Prostate gland (tissue), 2 donors: Measurements from ENCODE around the gene RCVRN. TPM values are rescaled to one million over a fixed set of nuclear protein-coding genes. Genes with fewer than 3 reads are reported as not detected.
"Not testable (repeated sequence)": the region's sequence is repeated elsewhere in the genome, so short reads cannot be mapped to it uniquely, and the experiment has no call there.

ENCODE experiments used
- DNase-seq: peaks from one replicate; pipeline ENCODE4 v3.0.0-alpha.2; 2019; ENCODE audit warnings: low spot score
- H3K27ac ChIP-seq, 2 donors: fragments of 200-600 bp; sonication (generic); 2 replicates each; pipeline ENCODE4 v1.5.1; 2017 to 2019
- H3K27me3 ChIP-seq: fragments of 200-600 bp; sonication (generic); replicated peaks from 2 replicates; pipeline ENCODE4 v1.5.1; 2019; ENCODE audit not compliant: insufficient read depth
- H3K36me3 ChIP-seq, 2 donors: fragments of 200-600 bp; sonication (generic); 1 replicate in 1 of 2; 2 replicates in 1 of 2; pipeline versions ENCODE4 v1.5.1 to v1.8.1; 2017 to 2019
- H3K4me1 ChIP-seq: fragments of 200-600 bp; sonication (generic); replicated peaks from 2 replicates; pipeline ENCODE4 v1.5.1; 2019
- H3K4me3 ChIP-seq, 2 donors: fragments of 200-600 bp; sonication (generic); 2 replicates each; pipeline ENCODE4 v1.5.1; 2017 to 2019
- H3K9me3 ChIP-seq: fragments of 200-600 bp; sonication (generic); 2 replicates; pipeline ENCODE4 v1.5.1; 2017
- POLR2A ChIP-seq: fragments of 450-650 bp; IDR thresholded peaks from one replicate; pipeline ENCODE4 v1.6.1; 2016; ENCODE audit warnings: antibody characterized with exemption, mild to moderate bottlenecking
- POLR2AphosphoS5 ChIP-seq: sonication (generic); formaldehyde crosslinking; IDR thresholded peaks from one replicate; pipeline ENCODE4 v1.6.1; 2017; ENCODE audit warnings: antibody characterized with exemption
- WGBS: methylation state at CpG from one replicate; pipeline ENCODE4 v1.1.5; 2018; 5-methylcytosine and 5-hydroxymethylcytosine counted together
- intact Hi-C: fragments of 100-400 bp; cut with DNase I; formaldehyde crosslinking; loops from one replicate; pipeline ENCODE4 v1.14.2; 2022
- total RNA-seq, 2 donors: library from RNA; depleted of rRNA; stranded (reverse); fragments of >200 nt; gene quantifications; one replicate each; pipeline ENCODE4 v1.1.0, GENCODE V29; 2016
- TF ChIP-seq, protein P1 (sequence below), 4 experiments: fragments of 200-600 bp in 2 of 4; fragments of 450-650 bp in 2 of 4; sonication (generic) in 2 of 4; IDR thresholded peaks; 1 replicate in 3 of 4; 2 replicates in 1 of 4; pipeline ENCODE4 v1.5.1; 2016 to 2019; ENCODE audit warnings: antibody characterized with exemption in 4 of 4, mild to moderate bottlenecking in 2 of 4, moderate library complexity in 2 of 4

The RCVRN gene
- total RNA-seq, 2 donors from 2014 or later: 0.23 TPM; not detected in 1

DNA sequence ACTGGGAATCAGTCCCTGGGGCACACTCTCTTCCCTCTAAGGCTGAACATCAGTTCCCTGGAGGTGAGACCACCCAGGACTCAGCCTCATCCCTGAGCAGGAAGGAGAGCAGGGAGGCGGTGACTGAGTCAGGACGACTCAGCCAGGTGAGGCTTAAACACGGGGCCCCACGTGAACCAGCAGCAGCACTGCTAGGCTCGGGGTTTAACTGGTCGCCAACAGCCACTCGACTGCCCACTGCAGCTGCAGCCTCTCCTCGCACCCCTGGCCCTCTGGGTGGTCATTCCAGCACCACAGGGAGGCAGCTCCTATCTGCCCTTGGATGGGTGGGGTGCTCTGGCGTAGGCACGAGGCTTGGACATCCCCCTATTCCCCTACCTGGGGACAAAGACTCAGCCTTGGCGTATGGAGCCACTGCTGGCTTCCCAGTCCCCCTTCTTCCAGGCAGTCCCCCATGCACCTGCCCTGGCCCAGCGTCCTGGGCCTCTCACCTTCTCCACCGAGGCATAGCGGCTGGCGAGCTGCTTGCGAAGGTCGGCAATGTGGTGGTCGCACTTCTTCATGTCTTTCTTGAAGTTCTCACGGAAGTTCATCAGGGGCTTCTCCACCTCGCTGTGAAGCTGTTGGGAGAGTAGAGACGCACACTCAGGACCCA lies 21.2 kb upstream of the RCVRN start:
- intact Hi-C loops: loop anchor here (5.0 kb wide), 1 partner anchor 199 kb away; no protein-coding TSS in a partner anchor
- Histone ChIP-seq H3K4me3 (no peak overlapping the region), H3K36me3 (no peaks in the 10 kb centered on the region), H3K9me3 (no peaks in the 10 kb centered on the region), H3K27me3 (no peaks in the 10 kb centered on the region), H3K27ac (no peak overlapping the region), H3K4me1 (no peaks in the 10 kb centered on the region)
- 92% methylated on average over 20 of the region's 21 CpGs for WGBS
- no peak for DNase-seq
- TF ChIP-seq POLR2A (no peak), POLR2AphosphoS5 (no peak)
- TF ChIP-seq, protein P1, sequence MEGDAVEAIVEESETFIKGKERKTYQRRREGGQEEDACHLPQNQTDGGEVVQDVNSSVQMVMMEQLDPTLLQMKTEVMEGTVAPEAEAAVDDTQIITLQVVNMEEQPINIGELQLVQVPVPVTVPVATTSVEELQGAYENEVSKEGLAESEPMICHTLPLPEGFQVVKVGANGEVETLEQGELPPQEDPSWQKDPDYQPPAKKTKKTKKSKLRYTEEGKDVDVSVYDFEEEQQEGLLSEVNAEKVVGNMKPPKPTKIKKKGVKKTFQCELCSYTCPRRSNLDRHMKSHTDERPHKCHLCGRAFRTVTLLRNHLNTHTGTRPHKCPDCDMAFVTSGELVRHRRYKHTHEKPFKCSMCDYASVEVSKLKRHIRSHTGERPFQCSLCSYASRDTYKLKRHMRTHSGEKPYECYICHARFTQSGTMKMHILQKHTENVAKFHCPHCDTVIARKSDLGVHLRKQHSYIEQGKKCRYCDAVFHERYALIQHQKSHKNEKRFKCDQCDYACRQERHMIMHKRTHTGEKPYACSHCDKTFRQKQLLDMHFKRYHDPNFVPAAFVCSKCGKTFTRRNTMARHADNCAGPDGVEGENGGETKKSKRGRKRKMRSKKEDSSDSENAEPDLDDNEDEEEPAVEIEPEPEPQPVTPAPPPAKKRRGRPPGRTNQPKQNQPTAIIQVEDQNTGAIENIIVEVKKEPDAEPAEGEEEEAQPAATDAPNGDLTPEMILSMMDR (IDR thresholded peaks at IDR 0.05): no peak

DNA sequence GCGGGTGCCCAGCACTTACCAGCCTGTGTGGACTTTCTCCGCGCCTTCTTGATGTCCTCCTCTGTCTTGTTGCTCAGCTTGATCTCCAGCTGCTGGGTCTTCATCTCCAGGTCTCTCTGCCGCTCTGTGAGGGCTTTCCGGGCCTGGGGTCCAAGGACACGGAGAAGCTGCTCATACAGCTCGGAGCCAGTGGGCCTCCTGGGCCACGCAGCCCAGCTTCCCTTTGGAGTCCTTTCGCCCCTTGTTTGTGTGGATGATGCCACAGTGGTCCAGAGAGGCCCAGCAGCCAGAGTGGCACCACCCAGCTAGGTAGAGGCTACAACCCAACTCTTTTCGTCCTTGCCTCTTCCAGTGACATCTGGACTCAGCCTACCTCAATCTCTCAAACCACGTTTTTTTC lies 20.4 kb upstream of the RCVRN start:
- H3K27me3 ChIP-seq: no peaks in the 10 kb centered on the region
- H3K27ac ChIP-seq: no peak overlapping the region
- no peaks in the 10 kb centered on the region for H3K4me1 ChIP-seq
- 99% methylated on average over 11 of the region's 11 CpGs for WGBS
- no peak for DNase-seq
- no peaks in the 10 kb centered on the region for H3K36me3 ChIP-seq
- no peaks in the 10 kb centered on the region for H3K9me3 ChIP-seq
- H3K4me3 ChIP-seq: no peak overlapping the region
- intact Hi-C loops: loop anchor here (5.0 kb wide), 1 partner anchor 198 kb away; no protein-coding TSS in a partner anchor
- TF ChIP-seq POLR2AphosphoS5 (no peak), POLR2A (no peak)
- TF ChIP-seq, protein P1 (IDR thresholded peaks at IDR 0.05): no peak

DNA sequence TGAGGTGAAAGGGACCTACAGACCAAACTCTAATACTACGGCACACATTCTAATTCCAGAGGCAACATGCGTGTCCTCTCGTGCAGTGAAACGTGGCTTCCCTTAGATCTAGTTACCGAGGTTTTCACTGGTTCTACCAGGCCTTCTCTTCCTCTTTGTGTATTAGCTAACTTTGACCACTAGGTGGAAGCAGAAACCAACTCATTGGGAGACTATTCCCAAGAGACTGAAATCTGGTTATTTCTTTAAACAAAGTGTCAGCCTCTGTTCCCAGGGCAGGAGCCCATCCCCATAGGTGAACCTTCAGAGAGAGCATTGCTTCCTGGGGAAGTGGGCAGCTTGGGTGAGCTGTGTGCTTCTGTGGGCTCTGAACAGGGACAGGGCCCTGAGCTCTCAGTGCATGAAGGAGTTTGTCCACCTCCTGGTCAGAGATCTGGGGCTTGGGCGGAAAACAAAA lies 19.7 kb upstream of the RCVRN start:
- intact Hi-C loops: loop anchor here (5.0 kb wide), 2 partner anchors 197 to 688 kb away; no protein-coding TSS in a partner anchor
- Histone ChIP-seq H3K36me3 (no peaks in the 10 kb centered on the region), H3K9me3 (no peaks in the 10 kb centered on the region), H3K4me3 (no peak overlapping the region), H3K27ac (no peak overlapping the region), H3K27me3 (no peaks in the 10 kb centered on the region), H3K4me1 (no peaks in the 10 kb centered on the region)
- TF ChIP-seq POLR2A: no peak
- TF ChIP-seq, protein P1 (IDR thresholded peaks at IDR 0.05): peak; percentile 60 to 86 (median 79)
- no peak for TF ChIP-seq POLR2AphosphoS5
- 20% methylated on average over 6 of the region's 6 CpGs for WGBS
- peak; percentile 42 for DNase-seq

DNA sequence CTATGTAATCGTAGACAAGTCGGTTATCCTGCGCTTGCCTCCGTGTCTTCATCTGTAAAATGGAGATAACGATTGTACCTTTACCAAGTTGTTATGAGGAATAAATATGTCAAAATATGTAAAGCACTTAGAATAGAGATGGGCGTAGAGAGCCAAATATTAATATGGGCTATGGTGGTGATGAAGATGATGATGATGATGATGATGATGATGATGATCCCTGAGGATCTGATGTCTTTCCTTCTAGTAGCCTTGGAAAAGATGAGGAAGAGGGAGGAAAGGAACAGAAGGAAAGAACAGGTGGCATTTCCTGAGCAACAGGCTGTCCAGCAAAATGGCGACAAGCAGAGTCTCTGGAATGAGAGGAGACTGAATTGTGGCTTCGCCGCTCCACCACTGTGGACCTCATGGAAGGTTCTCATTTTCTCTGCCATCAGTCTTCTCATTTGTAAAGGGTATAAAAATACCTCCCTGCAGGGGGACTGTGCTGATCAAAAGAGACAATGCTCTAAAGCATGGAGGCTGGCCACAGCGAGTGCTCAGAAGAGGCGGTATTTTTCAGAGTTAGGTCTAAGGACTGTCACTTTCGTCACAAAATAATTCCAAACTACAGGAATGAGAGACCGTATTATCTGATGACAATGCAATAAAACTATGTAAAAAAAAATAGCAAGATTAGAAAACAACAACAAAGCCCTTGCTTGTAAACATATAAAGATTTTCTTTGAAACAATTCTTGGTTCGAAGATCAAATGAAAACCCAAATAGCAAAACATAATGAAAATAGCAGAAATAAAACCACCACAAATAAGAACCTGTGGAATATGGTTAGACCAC lies 17.2 kb upstream of the RCVRN start:
- Histone ChIP-seq H3K4me1 (no peaks in the 10 kb centered on the region), H3K4me3 (no peak overlapping the region), H3K27me3 (no peaks in the 10 kb centered on the region), H3K27ac (no peak overlapping the region), H3K36me3 (no peaks in the 10 kb centered on the region), H3K9me3 (no peaks in the 10 kb centered on the region)
- intact Hi-C loops: loop anchor here (5.0 kb wide), 1 partner anchor 690 kb away; no protein-coding TSS in a partner anchor
- 96% methylated on average over 14 of the region's 14 CpGs for WGBS
- TF ChIP-seq, protein P1 (IDR thresholded peaks at IDR 0.05): no peak
- TF ChIP-seq POLR2A (no peak), POLR2AphosphoS5 (no peak)
- no peak for DNase-seq

DNA sequence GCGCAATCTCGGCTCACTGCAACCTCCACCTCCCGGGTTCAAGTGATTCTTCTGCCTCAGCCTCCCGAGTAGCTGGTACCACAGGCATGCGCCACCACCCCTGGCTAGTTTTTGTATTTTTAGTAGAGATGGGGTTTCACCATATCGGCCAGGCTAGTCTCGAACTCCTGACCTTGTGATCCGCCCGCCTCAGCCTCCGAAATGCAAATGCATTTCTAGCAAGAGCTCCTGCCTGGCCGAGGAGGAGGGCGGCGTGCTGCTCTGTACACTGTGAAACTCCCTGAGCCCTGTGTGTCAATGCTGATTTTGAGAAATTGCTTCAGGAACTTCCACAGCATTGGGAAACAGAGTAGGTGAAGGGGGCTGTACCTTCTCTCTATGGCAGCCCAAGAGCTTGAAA lies 16.1 kb upstream of the RCVRN start:
- not testable (repeated sequence) for H3K27me3 ChIP-seq, H3K4me3 ChIP-seq, H3K36me3 ChIP-seq, H3K4me1 ChIP-seq, H3K9me3 ChIP-seq, DNase-seq, H3K27ac ChIP-seq
- intact Hi-C loops: loop anchor here (5.0 kb wide), 1 partner anchor 691 kb away; no protein-coding TSS in a partner anchor
- 95% methylated on average over 13 of the region's 13 CpGs for WGBS
